GM23248 (cell line): Measurements from ENCODE around the gene ACIN1.

Experiments
- EZH2 ChIP-seq: fragments of 200-600 bp; sonication (generic); IDR thresholded peaks from 2 replicates; pipeline ENCODE4 v1.6.1; 2018; ENCODE audit warnings: antibody characterized with exemption, mild to moderate bottlenecking; ENCODE audit not compliant: insufficient read depth, poor library complexity, severe bottlenecking
- EZH2phosphoT487 ChIP-seq: fragments of 200-600 bp; sonication (generic); IDR thresholded peaks from 2 replicates; pipeline ENCODE4 v1.6.1; 2018; ENCODE audit warnings: antibody characterized with exemption, moderate library complexity, mild to moderate bottlenecking, low read depth; ENCODE audit not compliant: insufficient read depth

- TF ChIP-seq EZH2: no peak
- no peak for TF ChIP-seq EZH2phosphoT487
These were observed 2.9 kb upstream of the ACIN1 start for GRCh38 chr14:23097786-23098185.
